ENCODE measurements around the gene IFITM10.

IFITM10 gene

DNA sequence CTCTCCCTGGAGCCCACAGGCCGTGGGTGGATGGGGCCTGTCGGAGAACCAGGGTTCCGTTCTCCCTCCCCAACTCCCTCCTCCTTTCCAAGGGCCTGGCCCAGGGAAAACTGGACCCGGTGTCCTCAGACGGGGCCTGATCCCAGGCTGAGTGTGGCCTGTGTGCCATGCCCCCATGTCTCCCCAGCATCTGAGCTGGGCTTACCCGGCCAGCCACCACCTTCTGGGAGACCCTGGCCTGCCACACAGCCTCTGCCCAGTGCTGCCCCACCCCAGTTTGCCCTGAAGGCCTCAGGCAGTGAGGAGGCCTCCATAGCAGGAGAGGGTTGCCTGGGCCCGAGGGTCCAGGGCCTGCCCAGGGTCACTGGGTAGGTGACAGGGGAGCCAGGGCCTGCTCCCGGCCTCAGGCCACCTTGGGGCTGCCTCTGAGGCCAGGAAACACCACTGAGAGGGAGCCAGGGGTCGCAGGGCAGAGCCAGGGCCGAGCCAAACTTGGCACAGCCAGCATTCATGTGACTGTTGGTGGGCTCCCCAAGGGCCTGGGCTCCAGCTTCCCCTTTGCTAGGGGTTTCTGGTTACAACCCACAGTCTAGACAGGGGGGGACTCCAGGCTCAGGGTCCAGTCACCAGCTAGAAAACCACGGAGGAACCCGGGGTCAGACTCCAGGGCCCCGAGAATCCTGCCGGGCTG, 590 bp upstream of the IFITM10 start:
- no peak for DNase-seq

DNA sequence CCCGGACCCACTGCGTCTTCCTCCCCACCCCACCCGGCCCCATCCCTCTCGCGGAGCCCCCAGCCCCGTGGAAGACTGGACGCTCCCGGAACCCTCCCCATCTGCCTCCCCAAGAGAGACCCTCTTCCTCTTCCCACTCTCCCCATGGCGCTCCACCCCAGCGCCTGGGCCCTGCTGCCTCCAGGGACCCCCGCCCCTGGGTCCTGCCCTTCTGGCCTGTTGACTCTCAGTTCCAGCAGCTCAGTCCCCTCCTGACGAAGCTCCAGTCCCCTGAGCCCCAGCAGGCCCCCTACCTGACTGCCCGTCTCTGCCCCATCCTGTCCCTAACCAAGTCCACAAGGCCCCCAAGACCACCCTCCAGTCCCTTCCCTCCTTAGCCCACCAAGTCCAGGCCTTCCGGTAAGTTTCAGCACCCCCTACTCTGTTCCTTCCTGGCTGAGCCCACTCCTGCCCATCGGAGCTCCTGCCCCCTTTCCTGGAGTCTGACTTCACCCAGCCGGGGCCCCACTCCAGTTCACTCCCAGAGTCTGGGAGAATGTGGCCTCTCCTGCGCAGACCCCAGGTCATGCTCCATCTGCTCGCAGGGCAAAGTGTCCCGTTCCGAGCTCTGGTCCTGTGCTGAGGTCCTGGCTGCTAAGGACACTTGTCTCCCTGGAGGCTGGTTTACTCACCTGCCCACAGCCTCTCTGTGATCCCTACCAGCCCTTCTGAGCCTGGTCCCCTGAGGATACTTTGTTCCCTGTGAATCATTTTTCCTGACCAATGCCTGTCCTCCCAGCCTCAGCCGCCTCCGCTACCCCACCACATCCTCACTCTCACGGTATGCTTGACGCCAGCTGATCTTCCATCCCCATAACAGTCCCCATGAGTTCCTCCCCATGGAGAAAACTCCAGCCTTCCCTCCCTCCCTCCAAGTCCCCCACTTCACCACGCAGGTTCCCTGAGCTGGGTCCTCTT, 722 bp downstream of the IFITM10 start:
- DNase-seq: no peak

DNA sequence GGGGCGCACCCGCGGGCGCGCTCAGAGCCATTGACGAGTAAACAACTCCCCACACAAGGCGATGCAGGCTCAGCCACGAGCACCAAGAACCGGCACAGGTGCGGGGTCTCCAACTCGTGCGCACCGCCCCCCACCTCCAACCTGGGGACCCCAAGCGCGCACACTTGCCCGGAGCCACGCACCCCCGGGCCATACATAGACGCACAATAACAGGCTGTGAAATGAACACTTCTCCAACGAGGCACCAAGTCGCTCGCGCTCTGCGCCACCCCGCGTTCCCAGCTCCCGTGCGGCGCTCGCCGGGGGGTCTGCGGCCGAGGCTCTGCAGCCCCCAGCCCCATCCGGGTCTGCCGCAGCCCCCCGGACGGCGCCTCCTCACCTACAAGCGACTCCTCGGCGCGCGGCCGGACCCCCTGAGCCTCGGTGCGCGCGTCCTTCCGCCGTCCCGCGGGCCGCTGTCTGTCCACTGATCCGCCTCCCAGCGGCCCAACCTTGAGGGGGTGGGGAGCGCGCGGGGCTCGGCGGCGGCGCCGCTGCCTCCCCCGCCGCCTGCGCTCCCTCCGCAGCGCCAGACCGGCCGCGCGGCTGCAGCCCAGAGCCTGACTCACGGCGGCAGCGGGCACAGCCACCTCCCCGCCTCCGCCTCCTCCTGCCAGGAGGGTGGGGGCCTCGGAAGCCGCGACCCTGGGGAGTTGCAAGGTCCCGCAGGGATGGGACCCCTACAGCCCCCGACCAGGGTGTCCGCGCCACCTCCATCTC, 1.6 kb downstream of the IFITM10 start:
- DNase-seq: no peak

DNA sequence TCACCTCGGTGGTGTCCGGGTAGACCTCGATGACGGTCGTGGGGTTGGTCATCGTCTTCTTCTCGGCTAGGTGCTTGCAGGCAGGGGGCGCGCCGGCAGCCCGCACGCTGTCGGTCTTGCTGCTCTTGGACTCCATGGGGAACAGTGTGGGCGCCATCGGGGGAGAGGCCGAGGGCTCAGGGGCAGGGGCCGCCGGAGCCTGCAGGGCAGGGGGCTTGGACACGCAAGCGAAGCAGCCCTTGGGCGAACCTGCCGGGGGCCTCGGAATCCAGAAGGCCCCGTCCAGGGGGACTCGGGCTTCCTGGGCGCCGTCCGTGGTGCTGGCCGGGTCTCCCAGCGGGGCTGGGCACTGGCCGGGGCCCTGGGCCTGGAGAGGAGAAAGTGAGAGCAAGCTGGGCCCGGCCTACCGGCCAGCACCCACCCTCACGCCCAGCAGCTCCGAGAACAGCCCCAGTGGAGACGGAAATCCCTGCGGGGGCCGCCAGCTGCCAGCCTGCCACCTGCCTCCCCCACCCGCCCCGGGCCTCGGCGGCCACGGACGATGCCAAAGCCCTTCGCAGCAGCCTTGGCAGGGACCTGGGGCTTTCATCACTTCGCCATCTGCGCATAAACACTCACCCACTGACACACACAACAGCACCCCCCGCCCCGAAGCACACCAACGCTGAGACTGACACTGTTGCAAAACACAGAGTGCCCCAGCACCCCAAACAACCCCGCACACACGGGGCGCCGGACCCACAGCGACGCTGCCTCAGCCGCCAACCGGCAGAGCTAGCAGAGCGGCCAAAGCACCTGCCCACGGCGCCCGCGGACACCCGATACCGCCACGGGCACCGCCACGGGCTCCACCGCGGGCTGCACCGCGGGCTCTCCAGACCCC, 2.4 kb downstream of the IFITM10 start:
- no peak for DNase-seq

DNA sequence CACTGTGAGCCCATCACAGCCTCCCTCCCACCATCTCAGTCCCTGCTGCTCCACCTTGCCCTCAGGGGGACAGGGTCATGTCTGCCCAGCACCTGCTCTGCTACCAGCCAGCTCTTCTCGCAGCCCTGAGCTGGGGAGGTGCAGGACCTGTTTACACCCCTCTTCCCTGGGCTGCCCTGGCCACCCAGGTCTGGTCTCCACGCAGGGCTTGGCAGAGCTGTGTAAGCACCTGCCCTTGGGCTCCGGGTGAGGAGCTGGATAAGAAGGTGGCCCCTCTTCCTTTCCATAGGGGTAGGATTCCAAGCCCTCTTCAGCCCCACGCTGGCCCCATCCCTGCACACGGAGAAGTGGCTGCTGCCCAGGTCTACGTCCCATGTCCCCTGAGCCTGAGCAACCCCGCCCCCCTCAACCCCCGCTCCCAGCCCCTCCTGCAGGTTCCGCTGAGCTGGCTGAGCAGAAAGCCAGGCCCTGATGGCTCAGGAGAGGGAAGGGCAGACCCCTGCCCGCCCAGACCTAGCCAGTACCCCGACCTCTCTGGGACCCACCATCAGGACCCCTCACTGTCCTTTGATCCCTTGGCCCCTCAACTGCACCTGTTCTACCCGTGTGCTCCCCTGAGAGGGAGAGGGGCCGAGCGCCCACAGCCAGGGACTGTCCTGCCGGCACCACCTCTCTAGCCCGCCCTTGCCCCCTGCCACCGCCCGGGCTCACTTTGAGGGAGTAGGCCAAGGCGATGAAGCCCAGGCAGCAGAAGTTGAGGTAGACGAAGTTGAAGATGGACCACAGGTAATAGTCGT, 3.2 kb downstream of the IFITM10 start:
- no peak for DNase-seq

- no peak for DNase-seq
Observed at GRCh38 chr11:1746511-1746931, 3.9 kb downstream of the IFITM10 start.

DNA sequence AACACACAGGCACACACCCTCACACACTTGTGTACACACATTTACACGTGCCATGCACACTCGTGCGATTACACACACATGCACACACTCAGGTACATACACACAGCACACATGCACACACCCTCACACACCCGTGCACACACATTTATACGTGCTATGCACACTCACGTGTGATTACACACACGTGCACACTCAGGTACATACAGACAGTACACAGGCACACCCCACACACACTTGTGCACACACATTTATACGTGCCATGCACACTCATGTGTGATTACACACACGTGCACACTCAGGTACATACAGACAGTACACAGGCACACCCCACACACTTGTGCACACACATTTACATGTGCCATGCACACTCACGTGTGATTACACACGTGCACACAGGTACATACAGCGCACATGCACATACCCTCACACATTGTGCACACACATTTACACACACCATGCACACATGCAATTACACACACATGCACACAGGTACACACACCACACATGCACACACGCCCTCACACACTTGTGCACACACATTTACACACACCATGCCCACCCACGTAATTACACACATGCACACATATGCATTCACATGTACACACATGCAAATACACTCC, 4.6 kb downstream of the IFITM10 start:
- no peak for DNase-seq

DNA sequence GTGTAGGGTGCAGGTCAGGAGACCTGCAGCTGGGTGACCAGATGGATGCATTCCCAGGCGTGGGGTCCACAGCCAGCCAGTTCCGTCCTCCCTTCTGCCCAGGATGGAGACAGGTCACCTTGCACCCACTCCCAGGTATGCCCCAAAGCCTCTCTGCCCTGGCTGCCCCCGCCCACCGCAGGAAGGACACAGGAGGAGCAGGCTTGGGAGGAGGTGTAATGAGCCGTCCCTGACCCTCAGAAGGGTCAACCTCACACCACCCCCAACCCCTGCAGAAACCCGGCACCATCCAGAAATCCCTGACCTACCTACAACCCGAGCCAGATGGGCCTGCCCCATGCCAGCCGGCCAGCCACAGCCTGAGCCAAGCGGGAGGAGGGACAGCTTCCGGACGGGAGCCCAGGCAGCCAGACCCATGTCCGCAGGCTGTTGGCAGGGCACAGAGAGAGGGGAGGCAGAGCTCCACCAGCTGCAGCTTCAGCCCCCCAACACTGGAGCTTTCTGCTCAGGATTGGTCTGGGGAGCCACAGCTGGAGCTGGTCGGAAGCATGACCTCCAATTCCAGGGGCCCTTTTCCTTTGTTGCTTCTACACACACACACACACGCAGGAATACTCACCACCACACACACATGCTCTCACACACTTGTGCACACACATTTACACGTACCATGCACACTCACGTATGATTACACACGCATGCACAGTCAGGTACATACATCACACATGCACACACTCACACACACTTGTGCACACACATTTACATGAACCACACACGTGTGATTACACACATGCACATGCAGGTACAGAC, 5.3 kb downstream of the IFITM10 start:
- DNase-seq: no peak

GRCh38 chr11:1744137-1744886, 6.1 kb downstream of the IFITM10 start:
- no peak for DNase-seq

GRCh38 chr11:1743585-1744136, 6.7 kb downstream of the IFITM10 start:
- DNase-seq: no peak

- no peak for DNase-seq
Observed at GRCh38 chr11:1742869-1743584, 7.4 kb downstream of the IFITM10 start.

GRCh38 chr11:1742371-1742770, 8.0 kb downstream of the IFITM10 start:
- DNase-seq: no peak

DNA sequence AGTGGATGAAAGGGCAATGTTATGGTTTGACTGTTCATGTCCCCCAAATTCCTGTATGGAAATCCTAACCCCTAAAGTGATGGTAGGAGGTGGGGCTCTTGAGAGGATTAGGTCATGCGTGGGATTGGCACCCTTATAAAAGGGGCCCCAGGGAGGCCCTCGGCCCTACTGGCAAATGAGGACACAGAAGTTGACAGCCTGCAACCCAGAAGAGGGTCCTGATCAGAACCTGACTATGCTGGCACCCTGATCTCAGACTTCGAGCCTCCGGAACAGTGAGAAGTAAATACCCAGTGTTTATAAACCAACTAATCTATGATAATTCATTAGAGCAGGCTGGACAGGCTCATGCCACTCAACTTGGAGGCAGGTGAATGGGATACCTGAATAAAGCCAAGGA, 8.7 kb downstream of the IFITM10 start:
- DNase-seq: no peak

DNA sequence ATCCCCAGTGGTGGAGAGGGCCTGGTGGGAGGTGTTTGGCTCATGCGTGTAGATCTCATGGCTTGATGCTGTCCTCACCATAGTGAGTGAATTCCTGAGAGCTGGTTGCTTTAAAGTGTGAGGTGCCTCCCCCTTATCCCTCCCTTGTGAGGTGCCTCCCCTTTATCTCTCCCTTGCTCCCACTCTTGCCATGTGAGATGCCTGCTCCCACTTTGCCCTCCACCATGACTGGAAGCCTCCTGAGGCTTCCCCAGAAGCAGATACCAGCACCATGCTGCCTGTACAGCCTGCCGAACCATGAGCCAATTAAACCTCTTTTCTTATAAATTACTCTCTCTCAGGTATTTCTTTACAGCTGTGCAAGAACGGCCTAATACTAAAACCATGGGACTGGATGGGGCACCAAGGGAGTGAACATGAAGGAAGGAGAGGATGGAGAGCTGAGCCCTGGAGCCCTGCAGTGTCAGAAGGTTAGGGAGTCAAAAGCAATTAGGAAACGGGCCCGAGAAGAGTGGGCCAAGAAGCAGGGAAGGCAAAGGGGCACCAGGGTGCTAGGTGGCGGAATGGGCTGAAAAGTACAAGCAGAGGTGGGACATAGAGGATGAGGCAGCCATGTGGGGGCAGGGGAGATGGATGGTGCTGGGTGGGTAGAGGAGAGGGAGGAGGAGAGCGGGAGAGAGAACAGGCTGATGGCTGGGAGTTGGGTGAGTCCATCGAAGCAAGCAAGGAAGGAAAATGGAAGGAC, 9.4 kb downstream of the IFITM10 start:
- no peak for DNase-seq

DNA sequence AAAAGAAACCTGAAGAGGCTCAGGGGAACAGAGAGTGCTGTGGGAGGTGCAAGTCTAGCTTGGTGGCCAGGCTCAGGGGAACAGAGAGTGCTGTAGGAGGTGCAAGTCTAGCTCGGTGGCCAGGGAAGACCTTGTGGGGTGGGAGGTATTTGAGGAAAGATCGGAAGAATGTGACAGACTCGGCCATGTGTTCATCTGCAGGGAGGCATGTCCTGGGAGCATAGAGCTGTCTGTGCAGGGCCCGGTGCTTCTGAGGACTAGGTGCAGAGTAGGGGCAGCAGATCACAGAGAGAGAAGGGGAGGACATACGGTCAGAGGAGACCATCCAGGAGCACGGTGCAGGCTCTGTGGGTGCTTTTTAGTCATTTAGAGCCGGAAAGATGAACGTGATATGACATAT, 10.8 kb downstream of the IFITM10 start:
- no peak for DNase-seq

GRCh38 chr11:1738380-1738779, 12.0 kb downstream of the IFITM10 start:
- no peak for DNase-seq

DNA sequence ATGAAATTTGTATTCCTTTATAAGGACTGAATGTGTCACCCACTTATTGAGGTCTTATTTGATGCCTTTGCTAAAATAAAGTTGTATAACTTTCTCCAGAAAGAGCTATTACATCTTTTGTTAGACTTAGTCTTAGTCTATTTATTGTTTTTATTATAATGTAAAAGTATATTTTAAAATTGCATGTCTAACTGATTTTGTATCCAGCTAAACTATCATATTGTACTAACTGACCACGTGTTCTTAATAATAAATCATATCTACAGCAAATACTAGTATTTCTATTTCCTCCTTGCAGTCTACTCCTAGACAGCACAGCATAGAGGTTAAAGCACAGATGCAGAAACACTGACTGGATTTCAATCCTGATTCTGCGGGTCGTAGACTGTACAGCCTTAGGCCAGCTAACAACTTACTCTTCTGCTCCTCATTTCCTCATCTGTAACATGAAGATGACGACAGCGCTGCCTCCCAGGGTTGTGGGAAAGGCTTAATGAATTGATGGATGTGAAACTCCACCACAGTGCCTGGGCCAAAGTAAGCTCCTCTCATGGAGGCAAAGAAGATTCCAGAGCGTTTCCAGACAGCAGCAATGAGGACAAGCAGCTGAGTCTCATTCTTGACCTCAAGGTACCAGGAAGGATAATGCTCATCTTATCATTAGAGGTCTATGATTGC, 13.2 kb downstream of the IFITM10 start:
- DNase-seq: no peak
